Fibroblast of lung (primary cell): Measurements from ENCODE around the gene PLPPR4. TPM values are rescaled to one million over a fixed set of nuclear protein-coding genes. Genes with fewer than 3 reads are reported as not detected.
A peak's percentile ranks its signal among the peaks of the same experiment; 100 is the strongest.

Experiments
- DNase-seq, 2 donors: peaks; one replicate each; pipeline versions ENCODE4 v3.0.0 to v3.0.0-alpha.2; 2010; ENCODE audit warnings: low read depth in 2 of 2
- H2AFZ ChIP-seq: 2 replicates; pipeline ENCODE4 v1.5.1; 2012; ENCODE audit warnings: low read length, control low read depth, inconsistent platforms
- H3K27ac ChIP-seq: 2 replicates; pipeline ENCODE4 v1.5.1; 2011; ENCODE audit warnings: low read length, control low read depth; ENCODE audit not compliant: insufficient read depth
- H3K27me3 ChIP-seq: 2 replicates; pipeline ENCODE4 v1.5.1; 2011; ENCODE audit warnings: mild to moderate bottlenecking, low read length; ENCODE audit not compliant: control insufficient read depth, insufficient read depth
- H3K36me3 ChIP-seq: 2 replicates; pipeline ENCODE4 v1.5.1; 2011; ENCODE audit warnings: low read length; ENCODE audit not compliant: control insufficient read depth, insufficient read depth
- H3K4me1 ChIP-seq: 2 replicates; pipeline ENCODE4 v1.5.1; 2011; ENCODE audit warnings: low read length; ENCODE audit not compliant: control insufficient read depth, insufficient read depth; ENCODE audit errors: extremely low read depth
- H3K4me2 ChIP-seq: 2 replicates; pipeline ENCODE4 v1.5.1; 2011; ENCODE audit warnings: low read length, control low read depth; ENCODE audit not compliant: insufficient read depth; ENCODE audit errors: extremely low read depth
- H3K4me3 ChIP-seq, 4 experiments: fragments of 200-600 bp in 1 of 4; sonication (generic) in 1 of 4; replicated peaks in 1 of 4; 2 replicates each; pipeline ENCODE4 v1.5.1; 2011 to 2016; ENCODE audit warnings: low read length in 4 of 4, low read depth in 3 of 4, mild to moderate bottlenecking in 3 of 4, control low read depth in 2 of 4, inconsistent platforms in 1 of 4, mixed read lengths in 1 of 4; ENCODE audit not compliant: insufficient read depth in 1 of 4; ENCODE audit errors: control extremely low read depth in 1 of 4
- H3K79me2 ChIP-seq: 2 replicates; pipeline ENCODE4 v1.5.1; 2012; ENCODE audit warnings: mild to moderate bottlenecking, low read length, inconsistent platforms; ENCODE audit not compliant: control insufficient read depth, insufficient read depth
- H3K9ac ChIP-seq: 2 replicates; pipeline ENCODE4 v1.5.1; 2011; ENCODE audit warnings: mild to moderate bottlenecking, low read length, control low read depth; ENCODE audit not compliant: insufficient read depth
- H3K9me3 ChIP-seq: 2 replicates; pipeline ENCODE4 v1.5.1; 2012; ENCODE audit warnings: low read depth, low read length; ENCODE audit not compliant: control insufficient read depth, insufficient read depth
- H4K20me1 ChIP-seq: 2 replicates; pipeline ENCODE4 v1.5.1; 2011; ENCODE audit warnings: low read length; ENCODE audit not compliant: control insufficient read depth, insufficient read depth; ENCODE audit errors: extremely low read depth
- EZH2 ChIP-seq: IDR thresholded peaks from 2 replicates; pipeline ENCODE4 v1.5.1; 2012; ENCODE audit warnings: low read length, control low read depth, mild to moderate bottlenecking; ENCODE audit errors: missing control alignments
- polyA minus RNA-seq: library from RNA; depleted of rRNA, polyadenylated mRNA; stranded (reverse); fragments of >200 nt; gene quantifications from 2 replicates; pipeline ENCODE4 v1.2.3, GENCODE V29; 2011; ENCODE audit warnings: low replicate concordance
- polyA plus RNA-seq, 2 donors: library from polyadenylated mRNA; depleted of rRNA in 1 of 2; stranded (reverse) in 1 of 2; unstranded in 1 of 2; fragments of >200 nt; gene quantifications; 2 replicates each; pipeline ENCODE4 v1.2.1, GENCODE V29; 2011 to 2012; ENCODE audit warnings: missing spikeins in 1 of 2
- total RNA-seq: library from RNA; depleted of rRNA; stranded (reverse); fragments of >200 nt; gene quantifications from 2 replicates; pipeline ENCODE4 v1.2.1, GENCODE V29; 2014
- TF ChIP-seq, protein P1 (sequence below), 2 donors: IDR thresholded peaks in 1 of 2; conservative IDR thresholded peaks in 1 of 2; 1 replicate in 1 of 2; 2 replicates in 1 of 2; pipeline ENCODE4 v1.5.1; 2011 to 2012; ENCODE audit warnings: low read length in 2 of 2, control low read depth in 1 of 2, inconsistent platforms in 1 of 2, low read depth in 1 of 2, mild to moderate bottlenecking in 1 of 2

The PLPPR4 gene, protein sequence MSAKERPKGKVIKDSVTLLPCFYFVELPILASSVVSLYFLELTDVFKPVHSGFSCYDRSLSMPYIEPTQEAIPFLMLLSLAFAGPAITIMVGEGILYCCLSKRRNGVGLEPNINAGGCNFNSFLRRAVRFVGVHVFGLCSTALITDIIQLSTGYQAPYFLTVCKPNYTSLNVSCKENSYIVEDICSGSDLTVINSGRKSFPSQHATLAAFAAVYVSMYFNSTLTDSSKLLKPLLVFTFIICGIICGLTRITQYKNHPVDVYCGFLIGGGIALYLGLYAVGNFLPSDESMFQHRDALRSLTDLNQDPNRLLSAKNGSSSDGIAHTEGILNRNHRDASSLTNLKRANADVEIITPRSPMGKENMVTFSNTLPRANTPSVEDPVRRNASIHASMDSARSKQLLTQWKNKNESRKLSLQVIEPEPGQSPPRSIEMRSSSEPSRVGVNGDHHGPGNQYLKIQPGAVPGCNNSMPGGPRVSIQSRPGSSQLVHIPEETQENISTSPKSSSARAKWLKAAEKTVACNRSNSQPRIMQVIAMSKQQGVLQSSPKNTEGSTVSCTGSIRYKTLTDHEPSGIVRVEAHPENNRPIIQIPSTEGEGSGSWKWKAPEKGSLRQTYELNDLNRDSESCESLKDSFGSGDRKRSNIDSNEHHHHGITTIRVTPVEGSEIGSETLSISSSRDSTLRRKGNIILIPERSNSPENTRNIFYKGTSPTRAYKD
- 1.3 and 7.1 TPM in 2 replicates for total RNA-seq
- polyA plus RNA-seq = 10.9 and 101 TPM in 2 replicates
- 4.8 and 47.3 TPM in 2 replicates for polyA plus RNA-seq (2012)
- 2.4 and 28.9 TPM in 2 replicates for polyA minus RNA-seq

DNA sequence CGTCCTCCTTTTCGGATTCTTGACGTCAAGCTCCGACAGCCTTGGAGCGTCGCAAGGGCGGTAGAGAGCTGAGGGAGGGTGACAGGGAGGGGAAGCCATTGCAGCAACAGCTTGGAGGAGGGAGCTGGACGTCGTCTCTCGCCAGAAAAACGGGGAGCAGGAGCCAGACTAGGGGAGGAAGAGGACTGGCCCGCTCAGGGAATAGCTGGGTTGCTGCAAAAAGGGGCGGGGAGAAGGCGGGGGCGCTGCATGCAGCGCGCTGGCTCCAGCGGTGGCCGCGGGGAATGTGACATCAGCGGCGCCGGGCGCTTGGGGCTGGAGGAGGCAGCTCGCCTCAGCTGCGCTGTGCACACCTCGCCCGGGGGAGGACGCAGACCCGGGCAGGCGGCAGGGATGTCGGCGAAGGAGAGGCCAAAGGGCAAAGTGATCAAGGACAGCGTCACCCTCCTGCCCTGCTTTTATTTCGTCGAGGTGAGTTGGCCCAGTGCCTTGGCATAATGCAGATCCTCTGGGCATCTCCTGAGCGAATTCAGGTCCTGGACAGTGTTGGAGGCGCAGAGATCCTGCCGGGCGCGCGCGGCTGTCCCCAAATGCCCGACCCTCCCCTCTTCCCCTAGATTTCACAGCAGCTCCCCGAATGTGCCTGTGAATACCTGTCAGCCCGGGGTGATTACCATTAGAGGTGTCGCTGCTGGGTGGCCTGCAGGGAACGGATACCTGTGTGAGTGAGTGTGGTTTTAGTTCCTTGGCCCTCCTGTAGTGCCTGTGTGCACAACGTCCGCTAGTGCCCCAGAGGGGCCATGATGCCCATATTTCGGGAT, at the start of gene PLPPR4:
Gene PLPPR4, plus strand, starts transcription at position 292 of the 821 bp plus-strand sequence. Its CDS starts 102 bp downstream, at position 394.
- Histone ChIP-seq H2AFZ (peak within 1 kb of the TSS; percentile 88), H3K27ac (peak within 1 kb of the TSS; percentile 32), H3K9ac (peak within 1 kb of the TSS; percentile 68), H3K27me3 (peaks cover 2% of the 10 kb centered on the region), H3K4me2 (peak within 1 kb of the TSS; percentile 75), H3K9me3 (no peaks in the 10 kb centered on the region), H3K79me2 (no peaks in the 10 kb centered on the region), H3K4me3 (peak within 1 kb of the TSS; percentile 58 to 67 (median 64)), H4K20me1 (no peaks in the 10 kb centered on the region), H3K4me1 (peaks cover 12% of the 10 kb centered on the region), H3K36me3 (no peaks in the 10 kb centered on the region)
- no peak for TF ChIP-seq EZH2
- TF ChIP-seq, protein P1, sequence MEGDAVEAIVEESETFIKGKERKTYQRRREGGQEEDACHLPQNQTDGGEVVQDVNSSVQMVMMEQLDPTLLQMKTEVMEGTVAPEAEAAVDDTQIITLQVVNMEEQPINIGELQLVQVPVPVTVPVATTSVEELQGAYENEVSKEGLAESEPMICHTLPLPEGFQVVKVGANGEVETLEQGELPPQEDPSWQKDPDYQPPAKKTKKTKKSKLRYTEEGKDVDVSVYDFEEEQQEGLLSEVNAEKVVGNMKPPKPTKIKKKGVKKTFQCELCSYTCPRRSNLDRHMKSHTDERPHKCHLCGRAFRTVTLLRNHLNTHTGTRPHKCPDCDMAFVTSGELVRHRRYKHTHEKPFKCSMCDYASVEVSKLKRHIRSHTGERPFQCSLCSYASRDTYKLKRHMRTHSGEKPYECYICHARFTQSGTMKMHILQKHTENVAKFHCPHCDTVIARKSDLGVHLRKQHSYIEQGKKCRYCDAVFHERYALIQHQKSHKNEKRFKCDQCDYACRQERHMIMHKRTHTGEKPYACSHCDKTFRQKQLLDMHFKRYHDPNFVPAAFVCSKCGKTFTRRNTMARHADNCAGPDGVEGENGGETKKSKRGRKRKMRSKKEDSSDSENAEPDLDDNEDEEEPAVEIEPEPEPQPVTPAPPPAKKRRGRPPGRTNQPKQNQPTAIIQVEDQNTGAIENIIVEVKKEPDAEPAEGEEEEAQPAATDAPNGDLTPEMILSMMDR (conservative IDR thresholded peaks at IDR 0.05 in 1 of 2, IDR thresholded peaks at IDR 0.05 in 1 of 2; ENCODE audit: low read depth in 1 of 2, low read length in 2 of 2) = no peak
- peak; percentile 31 to 62 for DNase-seq

GRCh38 chr1:99216956-99217355, 47.3 kb upstream of the PLPPR4 start:
- Histone ChIP-seq H3K4me2 (no peak overlapping the region), H3K4me1 (no peaks in the 10 kb centered on the region), H3K27me3 (no peaks in the 10 kb centered on the region), H3K9me3 (no peaks in the 10 kb centered on the region), H3K36me3 (no peaks in the 10 kb centered on the region), H3K9ac (no peak overlapping the region), H2AFZ (no peak overlapping the region), H4K20me1 (no peaks in the 10 kb centered on the region), H3K4me3 (no peak overlapping the region), H3K79me2 (no peaks in the 10 kb centered on the region), H3K27ac (no peak overlapping the region)
- TF ChIP-seq, protein P1 (conservative IDR thresholded peaks at IDR 0.05 in 1 of 2, IDR thresholded peaks at IDR 0.05 in 1 of 2; ENCODE audit: low read depth in 1 of 2, low read length in 2 of 2) = no peak
- TF ChIP-seq EZH2 = no peak
- no peak for DNase-seq

DNA sequence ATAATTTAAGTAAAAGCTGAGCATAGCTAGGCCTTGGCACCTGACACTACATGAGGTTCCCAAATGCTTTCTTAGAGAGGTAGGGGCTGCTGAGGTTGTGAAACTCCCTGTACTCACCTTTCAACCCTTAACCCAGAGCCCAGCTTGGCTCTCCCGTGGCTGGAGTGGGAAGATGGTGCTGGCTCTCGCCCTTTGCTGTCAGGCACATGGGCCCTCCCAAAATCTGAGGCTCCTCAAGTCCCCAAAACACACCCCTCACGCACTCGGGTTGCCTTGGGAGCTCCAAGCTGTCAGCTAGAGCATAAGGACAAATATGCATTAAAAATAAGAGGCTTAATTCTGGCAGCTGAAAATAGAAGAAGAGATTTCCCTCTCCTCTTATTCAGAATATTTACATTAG, 46.7 kb upstream of the PLPPR4 start:
- Histone ChIP-seq H3K4me2 (no peak overlapping the region), H3K36me3 (no peaks in the 10 kb centered on the region), H3K4me3 (no peak overlapping the region), H3K79me2 (no peaks in the 10 kb centered on the region), H2AFZ (no peak overlapping the region), H3K9ac (no peak overlapping the region), H3K9me3 (no peaks in the 10 kb centered on the region), H3K27ac (no peak overlapping the region), H3K4me1 (no peaks in the 10 kb centered on the region), H4K20me1 (no peaks in the 10 kb centered on the region), H3K27me3 (no peaks in the 10 kb centered on the region)
- DNase-seq = no peak
- TF ChIP-seq EZH2 = no peak
- TF ChIP-seq, protein P1 (conservative IDR thresholded peaks at IDR 0.05 in 1 of 2, IDR thresholded peaks at IDR 0.05 in 1 of 2; ENCODE audit: low read depth in 1 of 2, low read length in 2 of 2) = no peak
